GM13976 (cell line): ENCODE data around the gene SAMD14.

ENCODE experiments used
- DNase-seq: peaks from one replicate; pipeline ENCODE4 v3.0.0; 2012; ENCODE audit warnings: low spot score
- CTCF ChIP-seq: IDR thresholded peaks from 2 replicates; pipeline ENCODE4 v1.5.1; 2012; ENCODE audit warnings: borderline replicate concordance, mild to moderate bottlenecking; ENCODE audit not compliant: insufficient read depth; ENCODE audit errors: extremely low read depth, missing control alignments, control extremely low read depth
- in situ Hi-C: fragments of 300-500 bp; cut with MboI; formaldehyde crosslinking; loops from one replicate; pipeline ENCODE4 v1.12.0; 2022; ENCODE audit warnings: low sequenced_read_pairs, mixed read lengths, inconsistent platforms; ENCODE audit not compliant: unreplicated experiment

The SAMD14 gene

GRCh38 chr17:50169881-50170459 lies 40.0 kb upstream of the SAMD14 start:
- in situ Hi-C loops, result no loop called here
- TF ChIP-seq CTCF, result no peak
- DNase-seq, result no peak

DNA sequence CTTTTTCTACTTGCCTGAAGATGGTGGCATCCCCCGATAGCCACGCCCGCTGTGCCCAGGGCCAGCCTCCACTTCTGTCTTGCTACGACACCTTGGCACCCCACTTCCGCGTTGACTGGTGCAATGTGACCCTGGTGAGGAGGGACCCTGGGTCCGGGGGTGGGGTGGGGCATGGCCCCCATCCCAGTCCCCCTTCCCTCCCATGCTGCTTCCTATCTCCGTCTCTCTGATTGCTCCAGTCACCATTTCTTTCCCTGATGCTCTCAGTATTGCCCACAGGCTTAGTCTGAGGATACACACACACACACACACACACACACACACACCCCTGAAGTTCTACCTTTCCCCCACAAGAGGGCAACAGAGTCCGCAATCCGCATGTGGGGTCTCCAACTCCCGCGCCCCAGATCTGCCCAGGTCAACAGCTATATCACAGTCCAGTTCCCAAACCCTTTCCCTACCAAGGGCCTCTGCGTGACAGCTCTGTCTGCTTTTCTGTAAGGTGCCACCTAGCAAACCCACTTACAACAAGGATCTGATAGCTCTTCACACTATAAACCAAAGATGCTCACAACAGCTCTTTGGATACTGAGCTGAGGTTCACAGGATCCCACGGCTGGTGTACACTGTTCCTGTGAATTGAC lies 39.3 kb upstream of the SAMD14 start:
- in situ Hi-C loops, result no loop called here
- peak; percentile 86 for DNase-seq
- TF ChIP-seq CTCF, result peak; percentile 68

- no peak for DNase-seq
- in situ Hi-C loops, result no loop called here
- TF ChIP-seq CTCF, result no peak
Observed at GRCh38 chr17:50168319-50168718, 38.4 kb upstream of the SAMD14 start.

DNA sequence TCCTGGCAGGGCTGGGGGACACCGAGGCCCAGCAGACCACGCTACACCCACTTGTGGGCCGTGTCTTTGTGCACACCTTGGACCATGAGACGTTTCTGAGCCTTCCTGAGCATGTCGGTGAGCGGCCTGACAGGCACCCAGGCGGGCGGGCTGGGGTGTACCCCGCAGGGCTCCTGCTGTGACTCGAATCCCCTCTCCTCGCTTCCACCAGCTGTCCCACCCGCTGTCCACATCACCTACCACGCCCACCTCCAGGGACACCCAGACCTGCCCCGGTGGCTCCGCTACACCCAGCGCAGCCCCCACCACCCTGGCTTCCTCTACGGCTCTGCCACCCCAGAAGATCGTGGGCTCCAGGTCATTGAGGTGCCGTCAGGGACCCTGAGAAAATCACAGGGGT lies 37.4 kb upstream of the SAMD14 start:
- DNase-seq, result no peak
- in situ Hi-C loops, result no loop called here
- no peak for TF ChIP-seq CTCF

- in situ Hi-C loops, result no loop called here
- no peak for TF ChIP-seq CTCF
- DNase-seq, result no peak
Observed at GRCh38 chr17:50166518-50167181, 36.7 kb upstream of the SAMD14 start.

GRCh38 chr17:50165867-50166517 lies 36.0 kb upstream of the SAMD14 start, which contains the start of gene SGCA:
SGCA (plus strand) TSS chr17:50166005; CDS start chr17:50166041, 36 bp downstream.
- no peak for DNase-seq
- TF ChIP-seq CTCF, result no peak
- in situ Hi-C loops, result no loop called here
